BJ (cell line): ENCODE results near the gene ACAD11. TPM values are rescaled to one million over a fixed set of nuclear protein-coding genes. Genes with fewer than 3 reads are reported as not detected.
A peak's percentile ranks its signal among the peaks of the same experiment; 100 is the strongest.
"Not testable (repeated sequence)": the region's sequence is repeated elsewhere in the genome, so short reads cannot be mapped to it uniquely, and the experiment has no call there.

Experiments
- CTCF ChIA-PET: fragments of 350-600 bp; formaldehyde crosslinking; extraction: SDS; loops from one replicate; lab custom pipeline; 2021; ENCODE audit warnings: antibody characterized with exemption, inconsistent platforms; lab: Yijun Ruan, JAX
- POLR2A ChIA-PET: fragments of 300-600 bp; sonication (Branson Sonifier 250); formaldehyde crosslinking; extraction: SDS; loops from one replicate; lab custom pipeline; 2021; ENCODE audit warnings: antibody characterized with exemption; lab: Charles Lee
- DNase-seq: peaks from one replicate; pipeline ENCODE4 v3.0.0-alpha.2; 2011; ENCODE audit warnings: low read depth
- H3K27me3 ChIP-seq: 2 replicates; pipeline ENCODE4 v1.6.0; 2011; ENCODE audit warnings: low read length; ENCODE audit not compliant: control insufficient read depth, insufficient read depth
- H3K36me3 ChIP-seq: 2 replicates; pipeline ENCODE4 v1.5.1; 2011; ENCODE audit warnings: low read length; ENCODE audit not compliant: control insufficient read depth, insufficient read depth
- H3K4me3 ChIP-seq: 2 replicates; pipeline ENCODE4 v1.5.1; 2011; ENCODE audit warnings: low read depth, mild to moderate bottlenecking, control low read depth, low read length
- polyA plus RNA-seq: library from polyadenylated mRNA; depleted of rRNA; stranded (reverse); fragments of >200 nt; gene quantifications from 2 replicates; pipeline ENCODE4 v1.2.3, GENCODE V29; 2011
- TF ChIP-seq, protein P1 (sequence below): IDR thresholded peaks from 2 replicates; pipeline ENCODE4 v1.5.1; 2011; ENCODE audit warnings: low read depth, mild to moderate bottlenecking, control low read depth, inconsistent platforms, low read length, moderate library complexity; ENCODE audit not compliant: insufficient read depth

ACAD11 gene
- polyA plus RNA-seq, 1 experiment, result 19.6 TPM

DNA sequence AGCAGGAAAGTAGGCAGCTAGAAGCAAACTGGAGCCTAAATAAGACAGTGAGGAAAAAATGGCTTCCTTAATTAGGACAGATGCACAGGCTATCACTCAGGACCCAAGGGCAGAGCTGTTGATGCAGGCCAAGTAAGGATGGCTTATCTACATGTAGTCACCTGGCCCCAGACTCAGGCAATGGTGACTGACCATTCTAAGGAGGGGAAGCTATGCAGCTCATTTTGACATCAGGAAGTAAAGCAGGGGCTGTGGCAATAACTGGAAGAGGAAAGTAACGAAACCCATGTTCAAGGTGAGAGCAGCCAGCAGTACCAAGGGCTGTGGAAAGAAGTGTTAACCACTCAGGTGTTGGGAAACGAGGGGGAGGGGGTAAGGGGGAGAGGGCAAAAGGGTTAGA, 16.2 kb downstream of the ACAD11 start:
- TF ChIP-seq, protein P1, sequence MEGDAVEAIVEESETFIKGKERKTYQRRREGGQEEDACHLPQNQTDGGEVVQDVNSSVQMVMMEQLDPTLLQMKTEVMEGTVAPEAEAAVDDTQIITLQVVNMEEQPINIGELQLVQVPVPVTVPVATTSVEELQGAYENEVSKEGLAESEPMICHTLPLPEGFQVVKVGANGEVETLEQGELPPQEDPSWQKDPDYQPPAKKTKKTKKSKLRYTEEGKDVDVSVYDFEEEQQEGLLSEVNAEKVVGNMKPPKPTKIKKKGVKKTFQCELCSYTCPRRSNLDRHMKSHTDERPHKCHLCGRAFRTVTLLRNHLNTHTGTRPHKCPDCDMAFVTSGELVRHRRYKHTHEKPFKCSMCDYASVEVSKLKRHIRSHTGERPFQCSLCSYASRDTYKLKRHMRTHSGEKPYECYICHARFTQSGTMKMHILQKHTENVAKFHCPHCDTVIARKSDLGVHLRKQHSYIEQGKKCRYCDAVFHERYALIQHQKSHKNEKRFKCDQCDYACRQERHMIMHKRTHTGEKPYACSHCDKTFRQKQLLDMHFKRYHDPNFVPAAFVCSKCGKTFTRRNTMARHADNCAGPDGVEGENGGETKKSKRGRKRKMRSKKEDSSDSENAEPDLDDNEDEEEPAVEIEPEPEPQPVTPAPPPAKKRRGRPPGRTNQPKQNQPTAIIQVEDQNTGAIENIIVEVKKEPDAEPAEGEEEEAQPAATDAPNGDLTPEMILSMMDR, result no peak
- ChIA-PET POLR2A (no interaction called here), CTCF (interaction anchor here (0.7 to 6.7 kb wide), 16 partner anchors 9 to 301 kb away, joined by 3 to 137 read pairs (median 4); partner anchors contain the start of gene ACAD11)

DNA sequence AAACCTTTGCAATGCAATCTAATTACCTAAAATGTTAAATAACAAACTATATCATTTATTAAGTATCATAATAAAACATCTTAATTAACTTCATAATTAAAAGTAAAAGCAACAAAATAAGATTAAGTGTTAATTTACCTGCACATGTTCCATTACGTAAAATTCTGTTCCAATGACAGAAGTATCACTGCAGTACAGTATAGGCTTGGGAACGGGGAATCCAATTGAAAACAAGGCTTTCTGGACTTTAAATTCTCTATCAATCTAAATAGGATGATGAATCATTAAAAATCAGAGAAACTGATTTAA, 17.1 kb downstream of the ACAD11 start:
- ChIA-PET POLR2A (no interaction called here), CTCF (interaction anchor here (1.0 to 6.7 kb wide), 13 partner anchors 10 to 300 kb away, joined by 3 to 137 read pairs (median 4); partner anchors contain the start of gene ACAD11)
- no peaks in the 10 kb centered on the region for H3K36me3 ChIP-seq
- TF ChIP-seq, protein P1, result no peak
- DNase-seq, result no peak
- H3K27me3 ChIP-seq, result no peaks in the 10 kb centered on the region
- H3K4me3 ChIP-seq, result no peak overlapping the region

More for the DNA sequence above, 16.2 kb downstream of the ACAD11 start:
- H3K4me3 ChIP-seq, result no peak overlapping the region
- DNase-seq, result no peak
- H3K27me3 ChIP-seq, result no peaks in the 10 kb centered on the region
- no peaks in the 10 kb centered on the region for H3K36me3 ChIP-seq

DNA sequence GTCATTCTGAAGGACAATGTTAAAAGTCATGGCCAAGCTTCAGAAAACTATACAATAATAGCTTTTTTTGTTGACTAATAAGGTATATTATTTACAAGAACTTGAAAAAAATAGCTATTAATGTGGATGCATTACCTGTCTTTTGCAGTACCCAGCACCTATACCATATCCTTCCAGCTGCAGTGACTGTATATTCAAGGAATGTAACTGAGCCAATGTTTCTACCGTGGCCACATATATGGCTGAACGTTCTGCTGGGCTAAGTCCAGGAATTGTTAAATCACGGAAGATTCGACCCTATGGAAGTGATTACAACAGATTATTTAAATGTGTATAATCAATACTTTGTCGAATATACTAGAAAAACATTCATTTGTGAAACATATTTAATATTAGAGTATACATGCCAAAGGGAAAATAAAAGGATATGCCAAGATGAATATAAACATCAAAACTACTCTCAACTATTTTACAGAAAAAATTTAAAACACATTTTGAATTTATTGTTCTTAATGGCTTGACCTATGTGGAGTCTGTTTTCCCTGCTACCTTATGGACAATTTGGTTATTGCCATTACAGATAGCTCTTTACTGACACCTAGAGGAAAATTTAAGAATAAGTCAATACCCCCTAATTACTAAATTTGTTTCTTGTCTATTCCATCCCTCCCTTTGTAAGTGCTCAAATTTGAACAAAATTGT, 17.6 kb downstream of the ACAD11 start:
- TF ChIP-seq, protein P1, result peak; percentile 59
- ChIA-PET POLR2A (interaction anchor here (0.7 kb wide), 1 partner anchor 11 kb away, joined by 3 read pairs; no protein-coding TSS in a partner anchor), CTCF (interaction anchor here (0.6 to 6.7 kb wide), 12 partner anchors 10 to 291 kb away, joined by 3 to 137 read pairs (median 4); partner anchors contain the start of gene ACAD11)
- Histone ChIP-seq H3K36me3 (no peaks in the 10 kb centered on the region), H3K27me3 (no peaks in the 10 kb centered on the region), H3K4me3 (no peak overlapping the region)
- no peak for DNase-seq

DNA sequence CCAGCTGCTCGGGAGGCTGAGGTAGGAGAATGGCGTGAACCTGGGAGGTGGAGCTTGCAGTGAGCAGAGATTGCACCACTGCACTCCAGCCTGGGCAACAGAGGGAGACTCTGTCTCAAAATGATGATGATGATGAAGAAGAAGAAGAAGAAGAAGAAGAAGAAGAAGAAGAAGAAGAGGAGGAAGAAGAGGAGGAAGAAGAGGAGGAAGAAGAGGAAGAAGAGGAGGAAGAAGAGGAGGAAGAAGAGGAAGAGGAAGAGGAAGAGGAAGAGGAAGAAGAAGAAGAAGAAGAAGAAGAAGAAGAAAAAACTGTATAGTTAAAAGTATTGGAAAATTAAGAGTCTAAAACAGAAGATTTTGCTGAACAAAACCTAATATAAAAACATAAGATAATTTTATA, 18.2 kb downstream of the ACAD11 start:
- not testable (repeated sequence) for DNase-seq, H3K27me3 ChIP-seq, H3K4me3 ChIP-seq, H3K36me3 ChIP-seq
- POLR2A ChIA-PET, result interaction anchor here (0.7 kb wide), 1 partner anchor 11 kb away, joined by 3 read pairs; no protein-coding TSS in a partner anchor
- CTCF ChIA-PET, result interaction anchor here (0.6 to 6.7 kb wide), 8 partner anchors 11 to 288 kb away, joined by 3 to 137 read pairs (median 6); partner anchors contain the start of gene ACAD11

DNA sequence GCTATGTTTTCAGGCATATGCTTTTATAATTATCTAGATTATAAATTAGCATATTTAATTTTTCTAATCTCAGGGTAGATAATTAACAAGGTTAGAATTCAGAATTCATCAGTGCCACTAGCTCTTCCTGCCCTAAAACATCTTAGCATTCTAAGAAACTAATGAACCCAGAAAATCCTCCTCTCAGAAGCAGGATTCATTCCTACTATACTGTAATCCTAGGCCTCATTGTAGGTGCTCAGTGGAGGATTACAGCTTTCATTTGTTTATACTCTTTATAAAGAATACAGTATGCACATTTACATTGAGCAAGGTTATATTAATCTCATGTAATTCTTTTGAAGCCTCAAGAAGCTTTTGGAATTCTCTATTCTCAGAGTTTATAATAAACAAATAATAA, 20.9 kb downstream of the ACAD11 start:
- H3K36me3 ChIP-seq, result no peaks in the 10 kb centered on the region
- CTCF ChIA-PET, result interaction anchor here (0.6 to 6.7 kb wide), 3 partner anchors 95 to 102 kb away, joined by 3 to 137 read pairs (median 3); no protein-coding TSS in a partner anchor
- POLR2A ChIA-PET, result no interaction called here
- H3K27me3 ChIP-seq, result no peaks in the 10 kb centered on the region
- no peak for DNase-seq
- TF ChIP-seq, protein P1, result no peak
- no peak overlapping the region for H3K4me3 ChIP-seq
